GM12865 (cell line): ENCODE data around the gene TMEM185A.
A peak's percentile ranks its signal among the peaks of the same experiment; 100 is the strongest.

Experiments
- DNase-seq: peaks from one replicate; pipeline ENCODE4 v3.0.0; 2010; ENCODE audit warnings: low read depth
- H3K4me3 ChIP-seq: 2 replicates; pipeline ENCODE4 v1.5.1; 2011; ENCODE audit warnings: mild to moderate bottlenecking, low read depth, low read length, control low read depth
- TF ChIP-seq, protein P1 (sequence below): IDR thresholded peaks from 2 replicates; pipeline ENCODE4 v1.5.1; 2011; ENCODE audit warnings: low read length, control low read depth, low read depth, inconsistent platforms; ENCODE audit not compliant: insufficient read depth; ENCODE audit errors: missing control alignments

The TMEM185A gene

DNA sequence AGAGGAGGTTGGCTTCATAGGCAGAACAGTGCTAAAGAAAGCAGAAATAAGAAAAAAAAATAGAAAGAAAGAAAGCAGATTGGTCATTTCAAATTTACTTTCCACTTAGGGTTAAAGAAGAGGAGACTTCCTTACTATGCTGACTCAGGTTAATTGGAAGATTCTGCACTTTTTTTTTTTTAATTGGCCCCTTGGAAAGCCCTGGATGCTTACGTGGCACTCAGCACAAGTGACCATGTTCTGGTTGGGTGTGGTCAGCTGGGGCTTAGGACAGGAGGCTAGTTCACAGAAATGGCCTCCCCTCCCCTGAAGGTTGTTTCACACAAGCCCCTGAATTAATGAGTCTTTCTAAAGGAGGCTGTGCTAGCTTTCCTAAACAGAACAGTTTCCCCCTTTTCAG is 58.8 kb downstream of the TMEM185A start:
- no peak overlapping the region for H3K4me3 ChIP-seq
- no peak for DNase-seq
- TF ChIP-seq, protein P1, sequence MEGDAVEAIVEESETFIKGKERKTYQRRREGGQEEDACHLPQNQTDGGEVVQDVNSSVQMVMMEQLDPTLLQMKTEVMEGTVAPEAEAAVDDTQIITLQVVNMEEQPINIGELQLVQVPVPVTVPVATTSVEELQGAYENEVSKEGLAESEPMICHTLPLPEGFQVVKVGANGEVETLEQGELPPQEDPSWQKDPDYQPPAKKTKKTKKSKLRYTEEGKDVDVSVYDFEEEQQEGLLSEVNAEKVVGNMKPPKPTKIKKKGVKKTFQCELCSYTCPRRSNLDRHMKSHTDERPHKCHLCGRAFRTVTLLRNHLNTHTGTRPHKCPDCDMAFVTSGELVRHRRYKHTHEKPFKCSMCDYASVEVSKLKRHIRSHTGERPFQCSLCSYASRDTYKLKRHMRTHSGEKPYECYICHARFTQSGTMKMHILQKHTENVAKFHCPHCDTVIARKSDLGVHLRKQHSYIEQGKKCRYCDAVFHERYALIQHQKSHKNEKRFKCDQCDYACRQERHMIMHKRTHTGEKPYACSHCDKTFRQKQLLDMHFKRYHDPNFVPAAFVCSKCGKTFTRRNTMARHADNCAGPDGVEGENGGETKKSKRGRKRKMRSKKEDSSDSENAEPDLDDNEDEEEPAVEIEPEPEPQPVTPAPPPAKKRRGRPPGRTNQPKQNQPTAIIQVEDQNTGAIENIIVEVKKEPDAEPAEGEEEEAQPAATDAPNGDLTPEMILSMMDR = no peak

DNA sequence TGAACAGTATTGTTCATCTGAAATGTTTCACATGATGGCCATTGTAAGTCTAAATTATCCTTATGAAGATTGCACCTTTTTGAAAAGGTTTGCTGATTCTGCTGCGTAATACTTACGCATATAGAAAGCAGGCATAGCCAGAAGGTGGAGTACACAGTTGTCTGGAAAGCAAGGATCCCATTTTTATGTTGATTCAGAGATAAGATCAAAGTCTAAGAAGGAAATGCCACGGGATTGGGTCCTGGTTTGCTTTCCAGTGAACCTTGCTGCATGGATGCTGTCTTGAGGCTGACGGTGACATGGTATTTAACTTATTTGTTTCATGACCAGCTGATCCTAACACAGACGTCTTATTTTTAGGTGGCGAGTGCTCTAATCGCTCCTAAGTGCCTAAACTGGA is 59.8 kb downstream of the TMEM185A start:
- no peak overlapping the region for H3K4me3 ChIP-seq
- TF ChIP-seq, protein P1 = no peak
- DNase-seq = no peak

DNA sequence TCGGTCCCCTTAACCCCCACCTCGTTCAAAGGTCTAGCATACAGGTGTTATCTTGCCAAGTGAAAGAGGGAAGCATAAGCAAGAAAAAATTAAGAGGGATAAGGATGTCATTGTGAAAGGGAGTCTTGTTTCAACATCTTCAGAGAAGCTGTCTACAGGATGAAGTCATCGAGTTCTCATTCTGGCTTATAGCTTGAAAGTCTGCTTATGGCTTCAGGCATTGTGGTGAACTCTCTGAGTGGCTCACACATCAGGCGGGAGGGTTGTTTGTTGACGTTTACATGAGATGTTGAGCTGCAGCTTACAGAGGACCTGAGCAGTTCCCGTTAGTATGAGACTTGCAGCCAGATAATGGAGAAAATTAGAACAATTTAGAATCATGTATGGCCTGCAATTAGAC is 60.9 kb downstream of the TMEM185A start:
- H3K4me3 ChIP-seq = no peak overlapping the region
- TF ChIP-seq, protein P1 = no peak
- DNase-seq = no peak

DNA sequence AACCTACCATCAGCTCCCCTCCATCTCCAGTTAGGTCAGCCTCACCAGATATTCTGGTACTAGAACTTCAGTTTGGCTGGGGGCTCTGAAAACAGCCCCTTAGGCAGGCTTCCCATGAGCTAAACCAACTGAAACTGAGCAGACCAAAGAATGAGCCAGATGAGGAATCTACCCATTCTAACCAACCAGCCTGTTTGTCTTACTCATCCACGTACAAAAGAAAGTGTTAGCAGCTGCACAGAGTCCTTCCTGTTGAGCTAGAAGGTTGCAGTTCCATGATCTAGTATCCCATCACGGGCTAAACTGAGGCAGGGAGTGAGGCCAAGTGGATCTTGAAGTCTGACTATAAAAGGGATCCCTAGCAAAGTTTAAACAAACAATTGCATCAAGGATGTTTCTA is 61.8 kb downstream of the TMEM185A start:
- DNase-seq = peak; percentile 21
- no peak overlapping the region for H3K4me3 ChIP-seq
- TF ChIP-seq, protein P1 = no peak

DNA sequence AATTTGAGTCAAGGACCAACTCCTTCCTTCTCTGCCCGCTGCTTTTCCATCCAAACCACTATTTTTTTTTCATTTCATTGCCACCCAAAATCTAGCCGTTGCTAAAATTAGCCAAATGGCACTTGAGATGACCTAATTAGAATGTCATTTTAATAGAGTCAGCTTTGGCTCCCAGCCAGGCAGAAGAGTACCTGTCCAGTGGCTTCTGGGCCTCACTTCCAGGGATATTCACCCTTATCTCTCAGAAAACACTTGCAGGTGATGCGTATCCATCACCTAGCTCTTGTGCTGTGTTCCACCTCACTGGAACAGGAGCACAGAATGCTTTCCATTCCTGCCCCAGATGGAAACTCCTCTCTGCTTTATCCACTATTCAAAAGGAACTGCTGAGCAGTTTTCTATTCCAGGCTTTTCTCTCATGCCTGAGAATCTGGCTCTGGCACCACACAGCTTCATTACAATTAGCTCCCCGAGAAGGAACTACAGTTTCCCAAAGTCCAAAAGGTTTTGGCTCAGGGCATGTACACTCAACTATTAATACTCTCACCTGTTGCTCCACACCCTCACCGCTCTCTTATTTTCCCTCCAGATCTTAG is 62.8 kb downstream of the TMEM185A start:
- no peak overlapping the region for H3K4me3 ChIP-seq
- TF ChIP-seq, protein P1 = no peak
- no peak for DNase-seq

DNA sequence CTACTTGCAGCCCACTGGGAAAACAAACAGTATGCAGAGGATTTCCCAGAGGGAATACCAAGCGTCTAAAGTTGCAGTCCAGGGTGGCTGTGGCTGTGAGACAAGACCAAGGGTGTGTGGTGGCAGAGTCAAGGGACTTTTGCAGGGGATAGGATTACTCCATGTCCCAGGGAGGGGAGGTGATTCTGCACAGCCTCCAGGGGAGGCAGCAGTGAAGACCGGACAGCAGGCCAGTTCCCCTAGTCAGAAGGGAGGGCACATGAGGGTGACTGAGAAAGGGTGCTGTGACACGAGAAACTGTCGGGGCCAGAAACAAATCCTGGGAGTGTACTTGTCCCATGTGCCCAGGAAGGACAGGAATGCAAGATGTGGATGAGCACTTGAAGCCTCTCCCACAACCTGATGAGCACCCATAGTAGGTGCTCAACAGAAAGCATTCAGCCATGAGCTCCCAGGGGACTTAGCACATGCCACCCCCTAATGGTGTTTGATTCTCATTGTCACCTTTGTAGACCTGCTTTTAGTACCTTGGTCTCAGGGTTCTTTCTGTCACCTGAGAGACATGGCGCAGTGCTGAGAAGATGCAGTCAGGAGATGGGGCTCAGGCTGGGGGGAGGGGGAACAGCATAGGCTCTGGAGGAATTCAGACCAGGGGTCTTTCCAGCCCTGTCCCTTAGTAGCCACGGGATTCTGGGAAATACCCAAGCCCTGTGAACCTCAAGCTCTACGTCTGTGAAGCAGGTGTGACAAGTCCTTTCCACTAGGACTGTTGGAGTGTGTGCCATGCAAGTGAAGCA is 63.8 kb downstream of the TMEM185A start:
- DNase-seq = no peak
- TF ChIP-seq, protein P1 = no peak
- no peak overlapping the region for H3K4me3 ChIP-seq
